SK-N-SH treated with all-trans-retinoic acid at 6 μM for 48 hours (cell line): Measurements from ENCODE around the gene TMCO5A.

ENCODE experiments used
- OSR1 ChIP-seq: fragments of 250-450 bp; sonication (Bioruptor Pico); IDR thresholded peaks from 2 replicates; pipeline ENCODE4 v1.8.0; 2022; ENCODE audit warnings: moderate library complexity, mild to moderate bottlenecking, inconsistent platforms
- PATZ1 ChIP-seq: fragments of 250-450 bp; sonication (Bioruptor Pico); IDR thresholded peaks from 2 replicates; pipeline ENCODE4 v1.8.0; 2020; ENCODE audit warnings: mild to moderate bottlenecking, moderate library complexity, borderline replicate concordance
- ZC3H10 ChIP-seq: fragments of 250-450 bp; sonication (Bioruptor Pico); IDR thresholded peaks from 2 replicates; pipeline ENCODE4 v1.5.1; 2021; ENCODE audit warnings: mild to moderate bottlenecking, moderate library complexity
- ZFP3 ChIP-seq: fragments of 250-450 bp; sonication (Bioruptor Pico); IDR thresholded peaks from 2 replicates; pipeline ENCODE4 v1.5.0; 2020; ENCODE audit warnings: mild to moderate bottlenecking, moderate library complexity

GRCh38 chr15:37995461-37996347, 61.3 kb downstream of the TMCO5A start:
- TF ChIP-seq ZC3H10 (CRISPR knock-in tag) (no peak), PATZ1 (CRISPR knock-in tag) (no peak), ZFP3 (CRISPR knock-in tag) (no peak), OSR1 (CRISPR knock-in tag) (no peak)
